GM12891 (cell line): ENCODE results near the gene MYRF.

Experiments used
- PAX5 ChIP-seq: IDR thresholded peaks from 2 replicates; pipeline ENCODE4 v1.6.1; 2011; ENCODE audit warnings: low read length, moderate library complexity, mild to moderate bottlenecking; ENCODE audit not compliant: insufficient read depth, severe bottlenecking
- POLR2A ChIP-seq: IDR thresholded peaks from 2 replicates; pipeline ENCODE4 v1.6.1; 2011; ENCODE audit warnings: low read depth, low read length, control low read depth
- POLR2AphosphoS5 ChIP-seq: IDR thresholded peaks from 2 replicates; pipeline ENCODE4 v1.6.1; 2011; ENCODE audit warnings: low read depth, low read length, control low read depth
- SPI1 ChIP-seq: IDR thresholded peaks from 2 replicates; pipeline ENCODE4 v1.6.1; 2011; ENCODE audit warnings: low read depth, low read length, control low read depth
- TAF1 ChIP-seq: IDR thresholded peaks from 2 replicates; pipeline ENCODE4 v1.6.1; 2011; ENCODE audit warnings: low read depth, low read length, control low read depth

- TF ChIP-seq TAF1: no peak
- no peak for TF ChIP-seq POLR2A
- TF ChIP-seq POLR2AphosphoS5: no peak
- TF ChIP-seq SPI1: no peak
- no peak for TF ChIP-seq PAX5
Measured at GRCh38 chr11:61704838-61705237, 47.6 kb upstream of the MYRF start.
